ENCODE data around the gene STK40. TPM values are rescaled to one million over a fixed set of nuclear protein-coding genes. Genes with fewer than 3 reads are reported as not detected.

STK40 gene
- total and polyA plus RNA-seq, 9 of the 15 experiments (the other 6 are each of a cell fraction or from before 2014, with no cell fraction given), result 0.69 to 94.3 (median 39.1) TPM

DNA sequence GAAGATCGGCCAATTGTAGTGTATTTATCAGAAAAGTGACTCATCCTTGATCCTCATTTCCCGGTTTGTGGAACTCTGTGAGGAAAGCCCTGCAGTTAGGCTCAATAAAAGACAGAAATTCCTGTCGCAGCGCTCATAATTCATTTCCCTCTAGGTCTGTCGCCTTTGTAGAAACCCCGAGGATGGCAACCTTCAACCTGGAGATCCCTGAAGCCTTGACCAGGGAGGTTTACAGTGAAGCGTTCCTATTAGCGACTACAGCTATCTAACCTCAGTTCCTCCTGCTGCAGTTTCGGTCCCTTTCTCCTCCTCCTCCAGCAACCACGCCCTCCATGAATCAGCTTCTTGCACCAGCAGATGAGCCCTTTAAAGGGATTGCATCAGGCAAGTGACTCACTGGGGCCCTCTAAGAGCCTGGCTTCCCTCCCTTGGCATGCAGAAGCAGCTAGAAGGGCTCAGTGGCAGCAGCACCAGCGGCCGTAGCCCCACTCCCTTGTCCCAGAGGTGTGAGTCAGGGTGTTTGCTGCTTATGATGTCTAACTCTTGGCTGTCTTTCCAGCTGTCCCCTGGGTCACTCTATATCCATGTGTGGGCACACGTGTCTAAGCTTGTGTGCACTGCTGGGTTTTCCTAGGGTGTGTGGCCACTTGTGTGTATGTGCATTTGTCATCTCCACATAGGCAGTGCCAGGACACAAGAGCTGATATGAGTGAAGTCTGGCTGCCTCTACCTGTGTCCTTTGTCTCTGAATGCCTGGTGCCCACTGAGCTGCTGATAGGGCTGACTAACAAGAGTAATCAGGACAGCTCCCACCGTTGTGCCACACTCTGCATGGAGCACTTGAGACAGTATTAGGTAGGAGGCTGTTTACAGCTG, 779 bp upstream of the STK40 start (continued):
- TF ChIP-seq HMG20B (CRISPR knock-in tag; IDR thresholded peaks at IDR 0.05), result 0 out of 2 replicates have a peak, but pooled peaks have one; percentile 19
- TF ChIP-seq MTA2 (IDR thresholded peaks at IDR 0.05; ENCODE audit: low read depth), result peak; percentile 40; the same call in 1 of the 2 replicates
- no peak for TF ChIP-seq ELK1 (CRISPR knock-in tag; IDR thresholded peaks at IDR 0.05)
- TF ChIP-seq NCOA6 (IDR thresholded peaks at IDR 0.05), result no peak
- no peak for TF ChIP-seq STAT5B (CRISPR knock-in tag; IDR thresholded peaks at IDR 0.05)
- TF ChIP-seq, protein P1, sequence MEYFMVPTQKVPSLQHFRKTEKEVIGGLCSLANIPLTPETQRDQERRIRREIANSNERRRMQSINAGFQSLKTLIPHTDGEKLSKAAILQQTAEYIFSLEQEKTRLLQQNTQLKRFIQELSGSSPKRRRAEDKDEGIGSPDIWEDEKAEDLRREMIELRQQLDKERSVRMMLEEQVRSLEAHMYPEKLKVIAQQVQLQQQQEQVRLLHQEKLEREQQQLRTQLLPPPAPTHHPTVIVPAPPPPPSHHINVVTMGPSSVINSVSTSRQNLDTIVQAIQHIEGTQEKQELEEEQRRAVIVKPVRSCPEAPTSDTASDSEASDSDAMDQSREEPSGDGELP (CRISPR knock-in tag; IDR thresholded peaks at IDR 0.05; ENCODE audit: borderline replicate concordance), result peak; percentile 95
- TF ChIP-seq NBN (IDR thresholded peaks at IDR 0.05; ENCODE audit: low read depth), result peak; percentile 98
- TF ChIP-seq ERF (CRISPR knock-in tag; IDR thresholded peaks at IDR 0.05), result peak; percentile 96
- TF ChIP-seq EP400 (IDR thresholded peaks at IDR 0.05), result peak; percentile 100
- no peak for TF ChIP-seq U2AF2 (optimal IDR thresholded peaks at IDR 0.05; ENCODE audit: low read depth, low read length)
- TF ChIP-seq ZNF124 (CRISPR knock-in tag; IDR thresholded peaks at IDR 0.05), result no peak
- TF ChIP-seq ATF7 (IDR thresholded peaks at IDR 0.05), result peak; percentile 97
- peak; percentile 97 for TF ChIP-seq POLR2A (conservative IDR thresholded peaks at IDR 0.05)
- TF ChIP-seq HSF4 (CRISPR knock-in tag; IDR thresholded peaks at IDR 0.05; ENCODE audit: borderline replicate concordance), result peak; percentile 76; the same call in 1 of the 2 replicates
- no peak for TF ChIP-seq MYBL2 (IDR thresholded peaks at IDR 0.05; ENCODE audit: low read depth)
- no peak for TF ChIP-seq MYBL2 (CRISPR knock-in tag; IDR thresholded peaks at IDR 0.05; ENCODE audit: borderline replicate concordance)
- TF ChIP-seq ZNF263 (CRISPR knock-in tag; IDR thresholded peaks at IDR 0.05; ENCODE audit: borderline replicate concordance), result no peak
- TF ChIP-seq TCF7 (IDR thresholded peaks at IDR 0.05; ENCODE audit: borderline replicate concordance), result 0 out of 2 replicates have a peak, but pooled peaks have one; percentile 51
- TF ChIP-seq PRPF4 (IDR thresholded peaks at IDR 0.05; ENCODE audit: insufficient read depth, low read depth, low read length, poor library complexity, severe bottlenecking), result no peak
- peak; percentile 80 for TF ChIP-seq MTA1 (IDR thresholded peaks at IDR 0.05; ENCODE audit: borderline replicate concordance)
- no peak for TF ChIP-seq WHSC1 (IDR thresholded peaks at IDR 0.05; ENCODE audit: low read length)
- TF ChIP-seq RFX1 (IDR thresholded peaks at IDR 0.05), result peak; percentile 67
- TF ChIP-seq KAT8 (IDR thresholded peaks at IDR 0.05; ENCODE audit: low read depth), result no peak
- TF ChIP-seq, protein P2, sequence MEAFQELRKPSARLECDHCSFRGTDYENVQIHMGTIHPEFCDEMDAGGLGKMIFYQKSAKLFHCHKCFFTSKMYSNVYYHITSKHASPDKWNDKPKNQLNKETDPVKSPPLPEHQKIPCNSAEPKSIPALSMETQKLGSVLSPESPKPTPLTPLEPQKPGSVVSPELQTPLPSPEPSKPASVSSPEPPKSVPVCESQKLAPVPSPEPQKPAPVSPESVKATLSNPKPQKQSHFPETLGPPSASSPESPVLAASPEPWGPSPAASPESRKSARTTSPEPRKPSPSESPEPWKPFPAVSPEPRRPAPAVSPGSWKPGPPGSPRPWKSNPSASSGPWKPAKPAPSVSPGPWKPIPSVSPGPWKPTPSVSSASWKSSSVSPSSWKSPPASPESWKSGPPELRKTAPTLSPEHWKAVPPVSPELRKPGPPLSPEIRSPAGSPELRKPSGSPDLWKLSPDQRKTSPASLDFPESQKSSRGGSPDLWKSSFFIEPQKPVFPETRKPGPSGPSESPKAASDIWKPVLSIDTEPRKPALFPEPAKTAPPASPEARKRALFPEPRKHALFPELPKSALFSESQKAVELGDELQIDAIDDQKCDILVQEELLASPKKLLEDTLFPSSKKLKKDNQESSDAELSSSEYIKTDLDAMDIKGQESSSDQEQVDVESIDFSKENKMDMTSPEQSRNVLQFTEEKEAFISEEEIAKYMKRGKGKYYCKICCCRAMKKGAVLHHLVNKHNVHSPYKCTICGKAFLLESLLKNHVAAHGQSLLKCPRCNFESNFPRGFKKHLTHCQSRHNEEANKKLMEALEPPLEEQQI (IDR thresholded peaks at IDR 0.05), result no peak; the same call in 1 of the 2 replicates
- TF ChIP-seq ZC3H4 (CRISPR knock-in tag; IDR thresholded peaks at IDR 0.05; ENCODE audit: borderline replicate concordance), result peak; percentile 99
